GM19397 (cell line): ENCODE measurements around the gene GPR149.

Experiments used
- ATAC-seq: cut with Tn5 transposase; IDR thresholded peaks from one replicate; pipeline ENCODE4 v1.9.1; 2021; ENCODE audit warnings: mild to moderate bottlenecking, moderate library complexity; ENCODE audit not compliant: unreplicated experiment

GPR149 gene

GRCh38 chr3:154345422-154346122 lies 84.4 kb downstream of the GPR149 start:
- no peak for ATAC-seq

GRCh38 chr3:154338570-154338969 lies 91.4 kb downstream of the GPR149 start:
- no peak for ATAC-seq

- no peak for ATAC-seq
Observed at GRCh38 chr3:154338008-154338407, 92.0 kb downstream of the GPR149 start.

- no peak for ATAC-seq
Observed at GRCh38 chr3:154334973-154335420, 95.0 kb downstream of the GPR149 start.

GRCh38 chr3:154327871-154328270 lies 102.1 kb downstream of the GPR149 start:
- ATAC-seq, result no peak

GRCh38 chr3:154324919-154325318 lies 105.1 kb downstream of the GPR149 start:
- no peak for ATAC-seq

GRCh38 chr3:154323891-154324738 lies 105.9 kb downstream of the GPR149 start, which contains the start of gene DHX36:
Gene DHX36, minus strand, starts transcription at chr3:154324487. Its CDS starts 71 bp downstream, at chr3:154324416.
- peak; percentile 96 for ATAC-seq

- ATAC-seq, result no peak
Observed at GRCh38 chr3:154316974-154317767, 112.8 kb downstream of the GPR149 start.

- ATAC-seq, result no peak
Observed at GRCh38 chr3:154314152-154314551, 115.8 kb downstream of the GPR149 start.

GRCh38 chr3:154310840-154311239 lies 119.2 kb downstream of the GPR149 start:
- no peak for ATAC-seq

- ATAC-seq, result no peak
Observed at GRCh38 chr3:154307363-154307762, 122.6 kb downstream of the GPR149 start.

- ATAC-seq, result peak; percentile 47
Observed at GRCh38 chr3:154304936-154305335, 125.1 kb downstream of the GPR149 start.

GRCh38 chr3:154304116-154304786 lies 125.7 kb downstream of the GPR149 start:
- ATAC-seq, result no peak

GRCh38 chr3:154301561-154301960 lies 128.4 kb downstream of the GPR149 start:
- no peak for ATAC-seq

GRCh38 chr3:154294016-154294415 lies 136.0 kb downstream of the GPR149 start:
- no peak for ATAC-seq

- no peak for ATAC-seq
Observed at GRCh38 chr3:154290187-154290586, 139.8 kb downstream of the GPR149 start.
